Kidney (tissue), 14 donors: ENCODE measurements around the gene FHL3. TPM values are rescaled to one million over a fixed set of nuclear protein-coding genes. Genes with fewer than 3 reads are reported as not detected.

Experiments used
- DNase-seq, 5 donors: peaks; one replicate each; pipeline ENCODE4 v3.0.0-alpha.2; 2013 to 2020
- FAIRE-seq: peaks from 2 replicates; lab custom pipeline; 2012; peaks lifted over from hg19 to GRCh38; lab: Jason Lieb, UNC
- H3K27ac ChIP-seq, 2 donors: one replicate each; pipeline ENCODE4 v1.7.0; 2013; ENCODE audit warnings: low read depth in 2 of 2, low read length in 2 of 2, inconsistent platforms in 1 of 2
- H3K27me3 ChIP-seq: one replicate; pipeline ENCODE4 v1.7.1; 2013; ENCODE audit warnings: low read length, inconsistent platforms; ENCODE audit not compliant: control insufficient read depth, insufficient read depth
- H3K36me3 ChIP-seq, 3 donors: one replicate each; pipeline versions ENCODE4 v1.7.0 to v1.7.1; 2013; ENCODE audit warnings: low read length in 3 of 3, control low read depth in 1 of 3, inconsistent platforms in 1 of 3; ENCODE audit not compliant: insufficient read depth in 3 of 3, control insufficient read depth in 2 of 3
- H3K4me1 ChIP-seq, 3 donors: one replicate each; pipeline versions ENCODE4 v1.7.0 to v1.7.1; 2013; ENCODE audit warnings: low read length in 3 of 3, inconsistent platforms in 1 of 3, low read depth in 1 of 3; ENCODE audit not compliant: control insufficient read depth in 2 of 3, insufficient read depth in 2 of 3
- H3K4me3 ChIP-seq, 3 donors: one replicate each; pipeline versions ENCODE4 v1.7.0 to v1.8.1; 2013; ENCODE audit warnings: low read length in 3 of 3, control low read depth in 1 of 3, inconsistent platforms in 1 of 3
- H3K9ac ChIP-seq, 3 donors: one replicate each; pipeline versions ENCODE4 v1.7.0 to v1.7.1; 2013; ENCODE audit warnings: low read length in 3 of 3, control low read depth in 1 of 3, inconsistent platforms in 1 of 3
- H3K9me3 ChIP-seq, 3 donors: one replicate each; pipeline versions ENCODE4 v1.7.0 to v1.7.1; 2013; ENCODE audit warnings: low read length in 3 of 3, control low read depth in 1 of 3, inconsistent platforms in 1 of 3; ENCODE audit not compliant: control insufficient read depth in 2 of 3, insufficient read depth in 1 of 3
- CTCF ChIP-seq: IDR thresholded peaks from 3 replicates; pipeline ENCODE4 v1.5.1; 2012; ENCODE audit warnings: mild to moderate bottlenecking, moderate library complexity, borderline replicate concordance; ENCODE audit not compliant: insufficient read depth; ENCODE audit errors: extremely low read depth
- intact Hi-C: fragments of 100-400 bp; cut with DNase I; formaldehyde crosslinking; loops from one replicate; pipeline ENCODE4 v1.11.1; 2022
- polyA plus RNA-seq: library from polyadenylated mRNA; stranded (reverse); fragments of 350-450 nt; fragmentation: Illumina TruSeq; extraction: RNeasy Lipid Tissue Mini Kit (QIAGEN cat#74804); gene quantifications from one replicate; pipeline ENCODE4 v1.2.3, GENCODE V29; 2014; ENCODE audit warnings: low read depth, low replicate concordance; ENCODE audit not compliant: insufficient read depth
- total RNA-seq: library from RNA; stranded (reverse); fragmentation: NEBNext Ultra II Directional; extraction: Animal tissue kit (Norgen Biotek cat#: 25700); gene quantifications from one replicate; pipeline ENCODE4 v1.2.1, GENCODE V29; 2021
- donor health status: control.
- donor health status: control.
- donor health status: control.
- donor health status: control.
- donor health status: control.
- donor health status: DM: yes; HTN: yes; CAD: no.
- donor health status: Normal renal cell carcinoma (clear cell type).

FHL3 gene
- total and polyA plus RNA-seq, 2 donors from 2014 or later: 8.2 to 19.6 TPM

GRCh38 chr1:38009841-38010180, 4.5 kb upstream of the FHL3 start:
- H3K4me3 ChIP-seq: no peak overlapping the region
- peaks cover 0 to 17% (median 4%) of the 10 kb centered on the region in 3 donors for H3K4me1 ChIP-seq
- H3K9ac ChIP-seq: no peak overlapping the region
- H3K36me3 ChIP-seq: no peaks in the 10 kb centered on the region
- FAIRE-seq (no peak), DNase-seq (no peak)
- no peak for TF ChIP-seq CTCF
- no peaks in the 10 kb centered on the region for H3K9me3 ChIP-seq
- intact Hi-C loops: no loop called here
- no peaks in the 10 kb centered on the region for H3K27me3 ChIP-seq
- no peak overlapping the region for H3K27ac ChIP-seq

- intact Hi-C loops: no loop called here
- H3K36me3 ChIP-seq: no peaks in the 10 kb centered on the region
- peaks cover 0 to 20% (median 4%) of the 10 kb centered on the region in 3 donors for H3K4me1 ChIP-seq
- FAIRE-seq (no peak), DNase-seq (no peak)
- H3K9me3 ChIP-seq: no peaks in the 10 kb centered on the region
- no peak overlapping the region for H3K4me3 ChIP-seq
- TF ChIP-seq CTCF: no peak
- no peak overlapping the region for H3K9ac ChIP-seq
- H3K27ac ChIP-seq: no peak overlapping the region
- no peaks in the 10 kb centered on the region for H3K27me3 ChIP-seq
These were observed 4.0 kb upstream of the FHL3 start for GRCh38 chr1:38009088-38009840.

- H3K9ac ChIP-seq: peak overlapping the region in 2 of 3 donors; percentile 10 to 51
- peaks cover 0 to 17% (median 0%) of the 10 kb centered on the region in 3 donors for H3K4me1 ChIP-seq
- H3K4me3 ChIP-seq: peak overlapping the region in 2 of 3 donors; percentile 5 to 46
- H3K27ac ChIP-seq: peak overlapping the region; percentile 23 to 63
- no peaks in the 10 kb centered on the region for H3K36me3 ChIP-seq
- intact Hi-C loops: no loop called here
- DNase-seq: peak in 4 of 5 donors; percentile 15 to 72 (median 60)
- no peaks in the 10 kb centered on the region for H3K9me3 ChIP-seq
- FAIRE-seq: no peak
- H3K27me3 ChIP-seq: no peaks in the 10 kb centered on the region
- no peak for TF ChIP-seq CTCF
These were observed 904 bp upstream of the FHL3 start for GRCh38 chr1:38006008-38006828.
